Activated CD8-positive, alpha-beta memory T cell treated with anti-CD3 and anti-CD28 coated beads for 48 hours (primary cell): Measurements from ENCODE around the gene MDK.

Source experiments
- DNase-seq, 3 experiments: peaks; one replicate each; pipeline ENCODE4 v3.0.0-alpha.2; 2020; ENCODE audit warnings: low read depth in 2 of 3, low spot score in 2 of 3

The MDK gene, protein sequence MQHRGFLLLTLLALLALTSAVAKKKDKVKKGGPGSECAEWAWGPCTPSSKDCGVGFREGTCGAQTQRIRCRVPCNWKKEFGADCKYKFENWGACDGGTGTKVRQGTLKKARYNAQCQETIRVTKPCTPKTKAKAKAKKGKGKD

DNA sequence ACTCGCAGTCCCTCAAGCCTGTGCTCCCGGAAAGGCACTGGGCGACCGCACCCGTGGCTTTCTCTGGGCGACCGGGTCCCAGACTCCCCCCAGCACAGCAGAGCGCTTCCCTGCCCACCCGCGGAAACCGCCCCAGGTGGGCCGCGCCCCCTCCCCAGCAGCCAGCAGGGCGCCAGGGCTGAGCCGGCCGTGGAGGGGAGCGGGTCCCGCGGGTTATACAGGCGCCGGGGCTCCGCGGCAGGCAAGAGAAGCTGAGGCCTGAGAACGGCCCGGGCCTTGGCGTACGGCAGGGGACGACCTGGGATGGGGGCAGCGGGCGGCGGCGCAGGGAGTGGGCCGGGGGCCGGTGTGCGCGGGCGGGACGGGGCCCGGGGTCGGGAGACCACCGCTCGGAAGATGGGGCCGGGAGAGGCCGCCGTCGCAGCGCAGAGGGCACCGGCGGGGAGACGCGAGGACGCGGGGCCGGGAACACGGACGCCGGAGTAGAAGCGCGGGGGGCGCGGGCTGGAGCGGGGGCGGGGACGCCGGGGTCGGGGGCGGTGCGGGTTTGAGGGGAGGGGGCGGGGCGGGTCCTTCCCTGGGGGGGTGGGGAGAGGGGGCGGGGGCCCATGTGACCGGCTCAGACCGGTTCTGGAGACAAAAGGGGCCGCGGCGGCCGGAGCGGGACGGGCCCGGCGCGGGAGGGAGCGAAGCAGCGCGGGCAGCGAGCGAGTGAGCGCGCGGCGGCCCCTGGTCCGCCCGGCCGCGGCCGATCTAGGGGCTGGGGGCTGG, at the start of gene MDK:
TSS of gene MDK (plus strand) at position 622 of the 771 bp plus-strand sequence. CDS start 389 bp downstream, outside the sequence.
- DNase-seq = no peak

DNA sequence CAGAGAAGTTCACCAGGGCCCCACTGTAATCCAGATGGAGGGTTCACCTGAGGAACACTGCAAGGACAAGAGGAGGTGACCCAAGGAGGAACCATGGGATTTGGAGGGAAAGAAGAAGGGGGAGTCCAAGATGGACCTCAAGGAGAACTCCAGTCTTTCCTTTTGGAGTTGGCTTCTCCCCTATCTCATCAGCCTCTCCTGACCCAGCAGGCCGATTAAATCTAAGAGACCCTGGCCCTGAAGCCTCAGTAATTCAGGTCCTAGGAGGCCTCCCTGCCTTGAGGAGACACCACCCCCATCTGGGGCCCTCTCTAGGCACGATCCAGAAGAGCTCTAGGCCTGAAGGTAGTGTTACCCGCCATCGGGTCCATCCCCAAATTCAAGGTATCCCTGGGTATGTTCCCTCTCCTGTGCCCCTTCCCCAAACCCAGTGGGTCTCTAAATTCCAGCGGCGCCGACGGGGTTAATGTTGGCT, 49.3 kb upstream of the MDK start:
- no peak for DNase-seq

DNA sequence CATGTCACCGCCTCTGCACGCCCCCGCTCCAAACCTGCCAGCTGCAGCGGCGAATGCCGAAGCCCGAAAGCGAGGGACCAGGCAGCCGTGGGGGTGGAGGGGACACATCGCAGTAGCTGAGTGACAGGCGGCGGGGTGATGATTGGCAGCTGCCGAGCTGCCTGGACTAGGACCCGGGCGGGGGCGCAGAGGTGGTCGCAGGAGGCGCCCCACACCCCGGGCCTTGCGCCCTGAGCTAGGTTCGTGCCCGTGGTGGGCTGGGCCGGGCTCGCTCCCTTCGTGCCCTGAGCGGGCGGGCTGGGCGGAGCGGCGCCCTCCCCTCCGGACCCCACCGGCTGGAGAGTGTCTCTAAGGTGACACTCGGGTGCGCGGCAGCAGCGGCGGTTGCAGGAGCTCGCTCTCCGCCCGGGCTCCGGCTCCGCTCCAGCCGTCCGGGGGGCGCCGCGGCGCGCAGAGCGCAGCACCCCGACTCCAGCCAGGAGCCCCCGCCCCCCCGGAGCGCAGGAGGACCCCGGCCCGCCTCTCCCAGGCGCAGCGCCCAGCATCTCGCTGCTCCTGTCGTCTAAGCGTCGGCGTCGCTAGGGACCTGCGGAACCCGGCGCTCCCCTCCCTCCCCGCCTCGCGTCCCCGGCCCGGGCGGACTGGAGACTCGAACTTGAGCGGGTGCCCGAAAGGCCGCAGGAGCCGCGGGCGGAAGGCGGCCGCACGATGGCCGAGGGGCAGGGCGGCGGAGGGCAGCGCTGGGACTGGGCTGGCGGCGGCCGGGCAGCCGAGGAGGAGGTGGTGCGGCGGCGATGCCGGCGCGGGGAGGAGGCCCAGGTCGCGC, 48.7 kb upstream of the MDK start:
- no peak for DNase-seq

DNA sequence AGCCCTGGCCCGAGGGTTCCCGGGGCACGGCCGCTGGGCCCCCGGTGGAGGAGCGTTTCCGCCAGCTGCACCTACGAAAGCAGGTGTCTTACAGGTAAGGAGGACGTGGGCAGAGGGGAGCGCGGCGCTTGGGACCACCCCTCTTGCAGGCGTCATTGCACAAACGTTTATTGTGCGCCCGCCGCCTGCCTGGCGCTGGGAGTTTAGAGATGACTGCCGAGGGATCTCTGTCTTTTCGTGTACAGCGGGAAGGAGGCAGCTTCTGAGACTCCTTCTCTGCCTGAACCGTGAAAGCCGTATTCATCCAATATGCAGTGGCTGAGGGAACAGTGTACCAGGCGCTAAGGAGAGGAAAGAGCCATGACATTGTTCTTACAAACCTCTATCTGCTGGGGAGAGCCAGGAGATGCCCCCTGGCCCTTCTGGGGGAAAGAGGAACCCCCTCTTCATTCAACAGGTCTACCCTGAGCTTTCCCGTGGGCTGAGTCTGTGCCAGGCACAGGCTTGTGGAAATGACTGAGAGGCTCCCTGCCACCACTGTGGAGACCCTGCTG, 48.0 kb upstream of the MDK start:
- no peak for DNase-seq

DNA sequence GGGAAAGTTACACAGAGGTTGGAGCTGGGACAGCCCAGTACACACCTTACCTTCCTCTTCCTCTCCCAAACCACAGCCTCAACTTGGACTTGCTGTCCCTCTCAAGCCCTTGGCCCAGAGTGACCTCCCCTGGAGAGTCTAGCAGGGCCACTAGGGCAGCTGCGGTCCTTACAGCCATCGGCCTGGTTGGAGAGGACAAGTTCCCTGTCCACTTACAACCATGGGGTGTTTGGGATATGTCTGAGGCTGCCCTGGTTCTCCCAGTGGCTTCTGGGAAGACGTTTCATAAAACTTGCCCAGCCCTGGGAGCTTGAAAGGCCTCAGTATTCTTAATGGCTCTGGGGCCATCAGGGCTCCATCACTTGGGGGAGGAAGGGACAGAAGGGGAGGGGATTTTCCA, 47.3 kb upstream of the MDK start:
- no peak for DNase-seq

DNA sequence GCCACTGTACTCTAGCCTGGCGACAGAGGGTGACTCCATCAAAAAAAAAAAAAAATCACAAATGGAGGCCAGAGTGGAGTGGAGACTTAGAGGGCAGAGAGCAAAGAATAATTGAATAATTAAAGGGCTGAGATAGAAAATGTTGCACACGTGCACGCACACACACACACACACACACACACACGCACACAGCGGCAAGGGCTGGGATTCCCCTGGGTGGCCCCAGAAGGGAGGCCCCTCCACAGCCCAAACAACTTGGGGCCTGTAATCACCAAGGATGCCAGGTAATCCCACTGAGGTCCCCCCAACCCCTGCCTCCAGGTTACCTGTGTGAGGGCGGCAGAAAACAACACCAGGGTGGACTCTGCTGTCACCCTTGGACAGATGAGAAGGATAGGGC, 46.2 kb upstream of the MDK start:
- DNase-seq = no peak

DNA sequence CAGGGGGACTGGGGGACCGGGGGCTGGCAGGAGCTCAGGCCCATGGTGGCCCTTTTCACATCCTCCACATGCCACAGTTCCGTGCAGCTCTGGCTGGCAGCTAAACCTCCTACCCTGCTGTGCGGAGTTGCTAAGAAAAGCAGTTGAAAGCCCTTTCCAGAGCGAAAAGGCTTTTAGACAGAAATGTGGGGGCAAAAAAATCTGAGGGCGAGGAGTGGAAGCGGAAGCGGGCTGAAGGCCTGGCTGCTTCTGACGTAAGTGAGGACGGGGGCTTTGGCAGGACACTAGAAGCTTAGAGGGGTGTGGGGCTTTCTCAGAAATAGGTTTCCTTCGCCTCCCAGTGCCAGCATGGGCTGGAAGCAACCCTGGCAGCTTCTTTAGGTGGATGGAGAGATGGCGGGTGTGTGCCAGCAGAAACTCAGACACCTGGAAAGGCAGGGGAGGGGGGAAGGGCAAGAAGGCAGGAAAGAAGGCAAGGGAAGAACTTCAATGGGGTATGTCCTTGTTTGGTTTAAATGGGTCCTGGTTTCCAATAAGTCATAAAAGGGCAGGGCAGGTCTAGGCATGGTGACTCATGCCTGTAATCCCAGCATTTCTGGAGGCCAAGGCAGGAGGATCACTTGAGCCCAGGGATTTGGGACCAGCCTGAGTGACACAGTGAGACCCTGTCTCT, 45.4 kb upstream of the MDK start:
- no peak for DNase-seq

DNA sequence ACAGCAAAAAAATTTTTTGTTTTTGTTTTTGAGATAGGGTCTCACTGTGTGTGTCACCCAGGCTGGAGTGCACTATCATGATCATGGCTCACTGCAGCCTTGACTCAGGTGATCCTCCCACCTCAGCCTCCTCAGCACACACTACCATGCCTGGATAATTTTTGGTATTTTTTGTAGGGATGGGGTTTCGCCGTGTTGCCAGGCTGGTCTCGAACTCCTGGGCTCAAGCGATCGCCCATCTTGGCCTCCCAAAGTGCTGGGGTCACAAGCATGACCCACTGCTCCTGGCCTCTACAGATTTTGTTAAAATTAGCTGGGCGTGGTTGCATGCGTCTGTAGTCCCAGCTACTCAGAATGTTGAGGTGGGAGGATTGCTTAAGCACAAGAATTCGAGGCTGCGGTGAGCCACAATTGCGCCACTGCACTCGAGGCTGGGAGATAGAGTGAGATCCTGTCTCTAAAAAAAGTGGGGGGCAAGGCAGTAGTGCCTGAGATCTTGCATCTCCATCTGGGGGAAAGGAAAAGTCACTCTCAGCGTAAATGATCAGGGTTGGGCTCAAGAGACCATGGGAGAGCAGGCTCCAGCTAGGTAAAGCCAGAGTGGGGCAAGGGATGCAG, 44.8 kb upstream of the MDK start:
- DNase-seq = no peak

DNA sequence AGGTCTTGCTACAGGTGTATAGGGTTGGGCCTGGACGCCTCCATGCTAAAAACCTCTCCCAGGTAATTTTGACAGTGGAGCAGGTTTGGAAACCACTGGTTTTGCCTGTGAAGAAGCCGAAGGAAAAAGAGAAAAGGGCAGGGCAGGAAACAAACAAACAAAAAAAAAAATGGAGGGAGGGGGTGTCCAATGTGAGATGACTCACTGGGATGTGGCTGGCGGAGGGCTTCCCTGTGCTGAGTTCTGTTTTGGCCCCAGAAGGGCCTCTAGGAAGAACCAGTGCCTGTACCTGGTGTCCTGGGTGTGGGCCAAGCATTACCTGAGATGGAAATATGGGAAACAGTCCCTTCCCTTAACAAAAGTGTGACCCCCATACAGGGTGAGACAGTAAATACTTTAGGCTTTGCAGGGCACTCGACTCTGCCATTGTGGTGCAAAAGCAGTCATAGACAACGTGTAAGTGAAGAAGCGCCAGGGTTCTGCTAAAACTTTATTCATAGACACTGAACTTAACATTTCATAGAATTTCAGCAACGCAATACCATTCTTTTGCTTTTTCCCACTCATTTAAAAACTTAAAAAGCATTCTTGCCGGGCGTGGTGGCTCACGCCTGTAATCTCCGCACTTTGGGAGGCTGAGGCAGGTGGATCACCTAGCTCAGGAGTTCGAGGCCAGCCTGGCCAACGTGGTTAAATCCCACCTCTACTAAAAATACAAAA, 43.7 kb upstream of the MDK start:
- no peak for DNase-seq

DNA sequence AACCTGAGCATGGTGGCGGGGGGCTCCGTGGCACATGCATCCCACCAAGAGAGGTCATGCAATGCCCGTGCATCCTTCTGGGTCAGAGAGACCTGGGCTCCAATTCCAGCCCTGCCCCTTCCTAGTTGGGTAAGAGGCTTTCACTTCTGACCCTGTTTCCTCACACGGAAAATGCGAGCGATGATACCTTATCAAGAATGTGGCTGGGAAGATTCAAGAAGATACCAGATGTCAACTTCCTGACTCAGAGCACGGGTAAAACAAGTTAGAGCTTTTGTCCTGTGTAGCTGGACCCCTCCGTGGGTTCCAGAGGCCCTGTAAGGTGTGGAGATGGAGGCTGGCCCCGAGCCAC, 42.9 kb upstream of the MDK start:
- DNase-seq = no peak

DNA sequence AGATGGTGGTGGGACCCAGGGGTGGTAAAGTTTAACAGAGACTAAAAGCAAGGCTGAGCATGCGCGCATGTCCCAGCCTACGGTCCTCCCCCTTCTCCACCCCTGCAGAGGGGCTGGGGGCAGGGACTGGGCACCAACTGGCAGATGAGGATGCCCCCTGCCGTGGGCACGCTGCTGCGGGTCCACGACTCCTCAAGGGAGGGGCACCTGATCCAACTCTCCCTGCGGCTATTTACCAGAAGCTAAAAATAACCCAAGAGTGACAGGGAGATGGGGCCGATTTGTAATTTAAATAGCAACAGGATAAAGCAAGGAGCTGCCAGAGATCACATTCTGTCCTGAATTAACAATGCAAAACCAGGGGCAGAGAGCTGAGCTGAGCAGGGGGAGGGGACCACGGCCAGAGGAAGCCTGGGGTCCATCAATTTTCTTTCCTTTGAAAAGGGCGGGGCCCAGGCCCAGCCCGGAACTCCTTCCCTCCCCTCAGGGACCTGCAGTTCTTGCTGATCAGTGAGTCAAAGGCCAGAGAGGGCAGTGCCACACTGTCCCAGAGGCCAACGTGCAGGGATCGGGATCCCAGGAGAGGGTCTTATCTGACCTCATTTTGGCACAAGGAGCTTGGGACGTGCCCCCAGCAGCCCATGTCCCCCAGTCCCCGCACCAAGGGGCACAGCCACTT, 42.3 kb upstream of the MDK start:
- no peak for DNase-seq

DNA sequence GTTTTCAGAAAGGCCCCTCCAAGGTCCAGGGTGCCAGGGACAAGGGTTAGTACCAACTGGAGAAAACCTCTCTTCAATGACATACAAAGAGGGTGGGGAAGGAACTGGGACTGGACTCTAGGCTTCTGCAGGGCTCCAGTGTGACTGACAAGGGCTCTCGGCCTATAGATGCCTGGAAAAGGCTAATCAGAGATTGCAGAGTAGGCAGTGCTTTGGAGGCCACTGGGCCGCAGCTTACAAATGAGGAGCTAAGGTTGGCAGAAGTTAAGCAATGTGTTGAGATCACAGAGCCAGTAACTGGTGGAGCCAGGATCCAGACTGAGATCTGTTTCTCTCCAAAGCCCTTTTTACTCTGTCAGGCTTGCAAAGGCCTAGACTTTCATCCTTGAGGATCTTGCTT, 41.7 kb upstream of the MDK start:
- DNase-seq = no peak

DNA sequence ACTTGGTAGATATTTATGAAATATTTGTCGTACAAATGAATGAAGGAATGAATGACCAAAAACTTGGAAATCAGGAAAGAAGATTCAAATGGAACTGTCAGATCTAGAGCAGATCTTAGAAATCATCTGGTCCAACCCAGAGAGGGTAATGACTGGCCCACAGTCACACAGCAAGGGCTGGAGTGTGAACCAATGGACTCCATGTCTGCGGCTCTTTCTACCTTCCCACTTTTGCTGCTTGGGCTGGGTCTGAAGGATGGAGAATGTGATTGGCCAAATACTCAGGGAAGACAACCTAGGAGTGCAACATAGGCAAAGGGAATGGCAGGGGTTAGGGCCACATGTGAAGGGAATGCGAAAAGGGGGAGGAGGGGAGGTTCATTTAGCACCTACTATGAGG, 40.0 kb upstream of the MDK start:
- no peak for DNase-seq

DNA sequence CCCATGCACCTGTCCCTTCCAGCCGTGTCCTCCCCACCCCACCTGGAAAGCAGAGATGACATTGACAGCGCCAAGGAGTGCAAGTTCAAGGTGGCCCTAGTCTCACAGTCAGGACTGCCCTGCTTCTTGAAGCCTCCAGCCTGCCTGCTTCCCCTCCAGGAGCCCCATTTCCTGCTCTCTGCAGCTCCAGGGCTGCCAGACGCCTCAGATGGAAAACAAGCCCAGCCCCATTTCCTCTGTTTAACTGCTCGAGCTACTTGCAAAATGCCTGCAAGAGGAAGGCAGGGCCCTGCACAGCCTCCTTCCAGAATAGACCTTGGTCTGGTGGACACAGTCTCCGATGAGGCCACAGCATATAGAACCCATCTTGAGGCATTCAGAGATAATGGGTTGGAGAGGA, 39.2 kb upstream of the MDK start:
- DNase-seq = no peak

DNA sequence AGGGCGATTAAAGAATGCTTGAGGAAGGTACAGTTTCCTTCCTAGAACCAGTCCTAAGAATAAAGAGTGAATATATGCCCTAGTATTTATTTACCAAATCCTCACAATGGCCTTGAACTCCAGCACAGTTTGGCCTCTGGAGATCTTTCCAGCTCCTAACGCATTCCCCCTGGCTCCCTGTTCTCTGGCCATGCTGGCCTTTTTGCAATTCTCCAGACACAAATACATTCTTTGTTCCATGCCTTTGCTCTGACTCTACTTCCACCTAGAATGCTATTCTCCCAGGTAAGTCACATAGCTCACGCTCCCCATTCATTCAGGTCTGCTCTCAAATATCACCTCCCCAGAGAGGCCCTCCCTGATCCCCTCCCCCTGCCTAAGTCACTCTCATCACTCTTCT, 37.9 kb upstream of the MDK start:
- no peak for DNase-seq

DNA sequence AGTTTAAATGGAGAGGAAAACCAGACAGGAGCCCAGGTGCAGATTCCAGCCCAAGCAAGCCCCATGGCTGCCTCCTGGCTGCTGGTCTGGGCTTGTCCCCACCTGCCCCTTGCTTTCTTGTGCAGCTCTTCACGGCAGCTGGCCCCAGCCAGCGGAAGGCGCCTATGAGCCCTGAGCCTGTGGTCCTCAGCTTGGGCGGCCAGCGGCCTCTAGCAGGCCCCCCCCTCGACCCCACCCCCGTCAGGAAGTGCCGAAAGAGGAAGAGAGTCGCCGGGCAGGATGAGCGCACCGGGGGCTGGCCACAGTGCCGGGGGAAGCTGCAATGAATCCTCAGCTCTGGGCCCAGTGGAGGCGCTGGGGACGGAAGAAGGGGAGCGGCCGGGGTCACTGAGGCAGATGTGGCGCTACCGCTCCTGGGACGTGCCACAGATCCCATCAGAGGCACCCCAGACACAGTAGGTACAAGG, 36.3 kb upstream of the MDK start:
- DNase-seq = no peak

DNA sequence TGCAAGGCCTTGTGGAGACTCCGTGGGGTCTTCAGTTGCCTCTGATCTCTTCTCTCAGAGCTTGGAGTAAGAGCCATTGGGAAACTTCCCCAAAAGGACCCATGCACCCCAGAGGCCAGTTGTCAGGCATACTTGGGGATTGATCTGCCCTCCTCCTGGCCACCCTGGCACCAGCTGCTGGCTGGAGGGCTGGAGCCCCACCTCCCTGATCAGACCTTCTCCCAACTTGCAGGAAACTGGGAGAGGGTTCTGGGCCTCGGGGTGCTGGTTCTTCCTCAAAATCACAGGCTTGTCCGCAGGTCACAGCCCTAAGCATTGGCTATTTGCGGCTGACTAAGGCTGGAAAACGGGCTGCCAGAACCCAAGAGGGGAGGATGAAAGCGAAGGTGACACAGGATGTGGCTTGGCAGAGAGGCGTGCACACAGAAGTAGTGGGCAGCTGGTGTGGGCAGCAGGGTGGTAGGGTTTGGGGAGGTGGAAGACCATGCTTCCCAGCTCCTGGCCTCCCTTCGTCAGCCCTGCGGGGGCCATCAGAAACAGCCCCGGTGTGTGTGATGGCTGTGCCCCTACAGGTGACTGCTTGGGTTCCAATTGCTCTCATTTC, 35.5 kb upstream of the MDK start:
- DNase-seq = no peak

DNA sequence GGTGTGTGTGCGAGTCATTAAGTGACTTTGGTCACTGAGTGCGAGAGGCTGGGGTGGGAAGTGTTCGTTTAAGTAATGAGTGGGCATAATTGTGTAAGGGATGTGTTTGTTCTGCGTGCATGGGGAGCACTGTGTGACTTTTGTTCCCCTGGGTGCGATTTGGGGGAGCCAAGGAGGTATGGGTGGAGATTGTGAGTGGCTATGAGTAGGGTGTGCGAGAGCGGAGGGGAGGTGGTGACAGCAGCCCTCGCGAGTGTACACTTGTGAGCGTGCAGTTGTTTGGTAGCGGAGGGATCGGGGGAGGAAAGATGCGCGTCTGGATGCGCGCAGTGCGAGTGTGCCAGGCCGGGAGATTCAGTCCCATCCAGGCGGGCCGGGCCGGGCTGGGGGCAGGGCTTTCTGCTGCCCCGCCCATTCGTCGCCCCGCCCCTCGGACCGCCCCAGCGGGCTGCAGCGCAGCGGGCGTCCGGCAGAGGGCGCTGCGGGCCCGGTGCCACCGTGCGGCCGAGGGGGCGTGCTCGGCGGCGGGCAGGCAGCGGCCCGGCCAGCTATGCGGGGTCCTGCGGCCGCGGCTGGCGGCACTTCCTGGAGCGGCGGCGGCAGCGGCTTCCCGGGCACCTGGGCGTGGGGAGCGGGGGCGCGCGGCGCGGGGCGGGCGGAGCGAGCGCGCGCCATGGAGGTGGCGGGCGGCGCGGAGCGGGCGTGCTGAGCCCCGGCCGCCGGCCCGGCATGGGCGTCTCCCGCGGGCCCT, 34.4 kb upstream of the MDK start, which contains the start of gene DGKZ:
TSS of gene DGKZ (plus strand) at position 578 of the 751 bp plus-strand sequence. CDS start 197 bp downstream, outside the sequence.
- peak; percentile 69 to 90 (median 73) for DNase-seq
